ENCODE measurements around the gene BCR. TPM values are rescaled to one million over a fixed set of nuclear protein-coding genes. Genes with fewer than 3 reads are reported as not detected.

BCR gene
- total and polyA plus RNA-seq, 2 of the 4 experiments (the other 2 are of a cell fraction) = 28.9 to 44.6 TPM

DNA sequence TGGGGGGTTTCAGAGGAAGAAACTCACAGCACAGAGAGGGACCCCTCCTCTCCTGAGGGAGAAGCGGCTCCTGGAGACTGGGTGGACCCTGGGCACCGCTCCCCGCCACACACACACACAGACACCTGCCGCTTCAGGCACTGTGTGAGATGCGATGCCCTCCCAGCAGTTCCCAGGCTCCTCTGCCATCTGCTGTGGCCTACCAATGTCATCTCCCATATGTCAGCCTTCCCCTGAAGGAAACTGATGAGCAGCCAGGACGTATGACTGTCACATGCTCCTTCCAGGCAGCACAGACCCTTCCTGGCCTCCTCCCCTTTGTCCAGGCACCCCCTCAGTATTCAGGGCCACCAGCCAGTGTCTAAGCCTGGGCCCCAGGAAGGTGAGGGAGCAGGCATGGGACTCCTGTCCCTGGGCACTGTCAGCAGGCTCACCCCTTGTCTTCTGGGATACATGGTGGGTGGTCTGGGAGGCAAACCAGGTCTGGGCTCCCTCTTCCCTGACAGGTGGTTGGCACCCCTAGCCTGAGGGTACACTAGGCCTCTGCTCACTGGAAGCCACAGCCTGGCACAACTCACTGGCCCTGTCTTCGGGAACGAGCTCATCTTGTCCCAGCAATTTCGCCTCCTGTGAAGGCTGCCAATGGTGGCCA is 11.8 kb upstream of the BCR start:
- H3K18ac ChIP-seq (ENCODE audit: low read depth, low read length) = no peak overlapping the region
- CTCF ChIA-PET = no interaction called here
- dilution Hi-C loops (cut with HindIII; ENCODE audit: low sequenced_read_pairs, unreplicated experiment) (no loop called here), in situ Hi-C loops (cut with MboI; ENCODE audit: low sequenced_read_pairs) (no loop called here), intact Hi-C loops (cut with micrococcal nuclease) (no loop called here)
- no TSS peak for BruUV-seq (replicated peaks)
- peaks cover 3% of the 10 kb centered on the region; the same call in 1 of the 2 replicates for H3K27me3 ChIP-seq (ENCODE audit: control insufficient read depth, insufficient read depth, low read length)
- no peak overlapping the region for H3K27ac ChIP-seq (ENCODE audit: insufficient read depth, low read length)
- H3K56ac ChIP-seq (ENCODE audit: extremely low read depth, insufficient read depth, low read length) = 0 out of 2 replicates have a peak overlapping the region, but pooled peaks have one; percentile 3
- H2AFZ ChIP-seq (replicated peaks; ENCODE audit: low read length, poor library complexity) = no peak overlapping the region
- no peak overlapping the region for H3K4ac ChIP-seq (ENCODE audit: low read depth, low read length)
- H3K79me1 ChIP-seq (ENCODE audit: low read depth in 1 of 2, low read length in 2 of 2) = no peaks in the 10 kb centered on the region
- H2BK5ac ChIP-seq (ENCODE audit: low read depth, low read length, poor library complexity, severe bottlenecking) = no peak overlapping the region
- no peak overlapping the region for H2AK9ac ChIP-seq (replicated peaks; ENCODE audit: low read depth, low read length, poor library complexity)
- H3K23ac ChIP-seq (ENCODE audit: low read depth, low read length) = no peak overlapping the region
- no peak overlapping the region for H2BK20ac ChIP-seq (ENCODE audit: low read depth, low read length)
- no peak overlapping the region for H4K5ac ChIP-seq (ENCODE audit: low read depth, low read length)
- no CpG with 5 or more reads among the region's 9 CpGs for WGBS, 2 experiments (ENCODE audit: extremely low coverage in 2 of 2, insufficient read length in 1 of 2)
- no peaks in the 10 kb centered on the region for H3K36me3 ChIP-seq (ENCODE audit: control insufficient read depth, insufficient read depth, low read length)
- DNase-seq (no peak), ATAC-seq (ENCODE audit: low read depth) (no peak)
- no peak overlapping the region for H2BK120ac ChIP-seq (ENCODE audit: low read depth, low read length)
- H3K9ac ChIP-seq (ENCODE audit: low read depth, low read length) = no peak overlapping the region
- no peak overlapping the region for H3K4me3 ChIP-seq (ENCODE audit: insufficient read depth, low read depth, low read length)
- H3K9me3 ChIP-seq (ENCODE audit: control insufficient read depth, insufficient read depth, low read length) = no peaks in the 10 kb centered on the region; the same call in 1 of the 2 replicates
- no peak overlapping the region for H2AK5ac ChIP-seq (ENCODE audit: low read depth, low read length)
- POLR2A ChIA-PET (ENCODE audit: unreplicated experiment) = no interaction called here
- no peak overlapping the region for H4K8ac ChIP-seq (ENCODE audit: low read depth in 2 of 2, low read length in 2 of 2)
- no peak overlapping the region for H3K14ac ChIP-seq (replicated peaks; ENCODE audit: low read depth, low read length)
- no peak for TF ChIP-seq MXI1 (IDR thresholded peaks at IDR 0.05; ENCODE audit: borderline replicate concordance, low read depth, low read length)
- no peak for TF ChIP-seq MAFK (IDR thresholded peaks at IDR 0.05; ENCODE audit: low read depth, low read length)
- TF ChIP-seq MAZ (IDR thresholded peaks at IDR 0.05; ENCODE audit: borderline replicate concordance, low read depth, low read length) = no peak
- no peak for TF ChIP-seq POLR2A (IDR thresholded peaks at IDR 0.05; ENCODE audit: low read depth, low read length)
- TF ChIP-seq RAD21 (IDR thresholded peaks at IDR 0.05; ENCODE audit: low read length) = no peak
- TF ChIP-seq, protein P1, sequence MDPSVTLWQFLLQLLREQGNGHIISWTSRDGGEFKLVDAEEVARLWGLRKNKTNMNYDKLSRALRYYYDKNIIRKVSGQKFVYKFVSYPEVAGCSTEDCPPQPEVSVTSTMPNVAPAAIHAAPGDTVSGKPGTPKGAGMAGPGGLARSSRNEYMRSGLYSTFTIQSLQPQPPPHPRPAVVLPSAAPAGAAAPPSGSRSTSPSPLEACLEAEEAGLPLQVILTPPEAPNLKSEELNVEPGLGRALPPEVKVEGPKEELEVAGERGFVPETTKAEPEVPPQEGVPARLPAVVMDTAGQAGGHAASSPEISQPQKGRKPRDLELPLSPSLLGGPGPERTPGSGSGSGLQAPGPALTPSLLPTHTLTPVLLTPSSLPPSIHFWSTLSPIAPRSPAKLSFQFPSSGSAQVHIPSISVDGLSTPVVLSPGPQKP (IDR thresholded peaks at IDR 0.05; ENCODE audit: borderline replicate concordance, low read depth, low read length) = no peak
- H4K20me1 ChIP-seq (ENCODE audit: insufficient read depth, low read length) = no peaks in the 10 kb centered on the region
- H2BK15ac ChIP-seq (ENCODE audit: low read depth, low read length) = no peak overlapping the region
- no peak overlapping the region for H4K91ac ChIP-seq (ENCODE audit: insufficient read depth, low read depth, low read length)
- no peak overlapping the region for H3K4me2 ChIP-seq (ENCODE audit: low read depth, low read length)
- H3K4me1 ChIP-seq (ENCODE audit: control insufficient read depth, insufficient read depth, low read length) = peaks cover 5% of the 10 kb centered on the region; the same call in 1 of the 2 replicates
- H3K9me1 ChIP-seq (ENCODE audit: insufficient read depth, low read length) = no peaks in the 10 kb centered on the region

All from IMR-90 (cell line).